Amniotic stem cell (primary cell): ENCODE results near the gene RBM44.

Experiments
- DNase-seq: peaks from one replicate; lab custom pipeline; 2025; lab: John Stamatoyannopoulos, UW

The RBM44 gene

DNA sequence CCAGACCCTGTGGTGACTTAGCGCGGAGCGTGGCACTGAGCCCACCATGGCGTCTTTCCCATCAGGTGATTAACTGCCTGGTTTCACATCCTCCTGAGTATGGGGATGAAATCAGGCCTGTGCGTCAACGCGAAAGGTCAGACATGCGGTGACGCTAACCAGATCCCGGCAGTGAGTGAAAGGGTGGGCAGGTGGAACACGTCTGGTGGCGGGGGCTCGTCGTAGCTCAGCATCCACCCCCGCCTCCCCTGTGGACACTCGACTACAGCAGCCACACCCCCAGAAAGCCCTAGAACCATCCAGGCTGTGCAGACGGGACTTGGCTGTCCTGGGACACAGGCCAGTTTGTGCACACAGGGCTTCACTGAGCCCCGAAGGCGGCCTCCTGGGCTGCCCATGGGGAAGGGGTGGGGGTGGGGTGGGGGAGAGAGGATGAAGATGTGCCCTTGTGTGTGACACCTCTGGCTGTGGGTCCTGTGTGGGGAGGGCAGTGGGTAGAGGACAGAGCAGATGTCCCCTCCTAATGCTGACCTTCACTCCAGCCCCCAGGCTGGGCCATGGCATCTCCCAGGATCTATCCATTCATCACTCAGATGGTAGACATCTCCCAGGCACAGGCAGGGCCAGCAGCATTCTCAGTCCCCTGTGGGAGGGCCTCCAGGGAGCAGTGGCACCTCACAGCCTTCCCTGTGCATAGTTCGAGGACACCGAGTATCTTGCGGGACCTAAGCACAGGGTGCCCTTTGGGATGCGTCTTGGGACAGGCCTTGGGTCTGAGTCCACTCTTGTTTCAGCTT lies 88.3 kb downstream of the RBM44 start:
- DNase-seq = no peak

DNA sequence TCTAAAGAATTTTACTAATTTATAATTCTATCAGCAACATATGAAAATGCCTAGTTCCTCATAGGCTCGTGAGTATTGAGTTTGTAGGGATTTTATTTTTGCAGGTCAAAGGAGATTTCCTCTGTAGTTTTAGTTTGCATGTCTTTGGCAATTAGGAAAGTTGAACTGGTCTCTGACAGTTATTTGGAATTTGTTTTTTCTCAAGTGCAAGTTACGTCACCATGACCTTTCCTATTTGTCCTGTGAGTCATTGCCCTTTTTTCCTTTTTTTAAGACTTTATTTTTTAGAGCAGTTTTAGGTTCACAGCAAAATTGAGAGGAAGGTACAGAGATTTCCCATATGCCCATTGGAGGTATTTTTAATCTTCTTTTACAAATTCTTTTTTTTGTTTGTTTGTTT lies 89.8 kb downstream of the RBM44 start:
- no peak for DNase-seq

DNA sequence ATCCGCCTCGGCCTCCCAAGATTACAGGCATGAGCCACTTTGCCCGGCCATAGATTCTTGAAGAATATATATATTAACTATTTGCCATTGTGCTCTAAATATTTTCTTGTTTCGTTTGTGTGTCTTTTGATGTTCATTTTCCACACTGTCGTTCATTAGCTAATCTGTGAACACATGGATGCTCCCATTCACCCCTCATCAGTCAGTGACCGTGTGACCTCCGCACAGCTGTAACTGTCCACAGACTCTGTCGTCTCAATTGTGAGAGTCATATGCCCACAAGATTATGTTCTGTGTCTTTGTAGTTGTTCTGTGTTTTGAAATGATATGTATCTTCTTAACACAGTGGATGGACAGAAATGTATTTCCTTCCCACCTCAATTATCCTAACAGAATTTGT lies 90.4 kb downstream of the RBM44 start:
- DNase-seq = no peak

DNA sequence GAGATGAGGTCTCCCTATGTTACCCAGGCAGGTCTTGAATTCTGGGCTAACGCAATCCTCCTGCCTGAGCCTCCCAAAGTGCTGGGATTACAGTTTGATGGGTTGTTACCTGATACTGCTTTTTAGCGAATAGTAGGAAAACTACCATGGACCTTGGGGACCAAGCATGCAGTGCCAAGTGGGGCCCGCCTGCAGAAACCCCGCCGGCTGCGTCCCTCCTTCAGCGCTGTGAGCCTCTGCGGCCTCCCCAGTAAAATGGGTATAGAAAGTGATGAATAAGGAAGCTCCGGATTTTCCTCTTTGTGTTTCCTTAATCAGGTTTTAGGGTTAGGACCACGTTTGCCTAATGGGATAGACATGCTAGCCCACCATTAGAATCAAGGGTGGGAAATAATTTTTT lies 91.2 kb downstream of the RBM44 start:
- DNase-seq = no peak
